ENCODE measurements around the gene HLCS.
"Not testable (repeated sequence)": the region's sequence is repeated elsewhere in the genome, so short reads cannot be mapped to it uniquely, and the experiment has no call there.

Gene HLCS

GRCh38 chr21:36820176-36821031 is 146.1 kb downstream of the HLCS start:
- no peak for DNase-seq

GRCh38 chr21:36817732-36818450 is 148.6 kb downstream of the HLCS start:
- DNase-seq, result no peak

More at GRCh38 chr21:36820176-36821031, 146.1 kb downstream of the HLCS start:
- intact Hi-C loops (cut with DNase I), result no loop called here

DNA sequence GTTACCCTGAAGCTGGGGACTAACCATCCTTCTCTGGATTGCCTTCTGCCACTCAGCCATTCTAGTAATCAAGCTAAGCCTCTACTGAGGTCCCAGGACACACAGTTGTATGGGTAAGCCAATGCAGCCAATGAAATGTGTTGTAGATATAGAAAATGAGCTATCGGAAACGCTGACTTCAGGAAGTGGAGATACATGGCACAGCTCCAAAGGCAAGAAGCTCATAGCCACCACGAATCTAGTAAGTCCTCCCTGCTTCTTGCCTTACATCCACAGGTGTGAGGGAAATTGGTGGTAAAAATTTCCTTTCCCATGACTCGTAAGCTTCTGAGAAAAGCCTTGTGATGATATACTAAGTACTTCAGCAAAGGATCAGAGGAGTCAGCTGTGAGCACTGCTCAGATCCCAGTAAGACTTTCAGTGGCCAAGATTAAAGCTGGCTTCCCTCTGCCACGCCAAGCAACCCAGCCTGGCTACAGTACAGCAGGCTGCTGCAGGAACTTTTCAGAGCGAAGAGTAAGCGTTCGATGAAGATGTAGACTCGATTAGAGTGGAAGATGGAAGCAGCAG is 149.8 kb downstream of the HLCS start:
- intact Hi-C loops (cut with DNase I), result no loop called here
- DNase-seq, result no peak

More at GRCh38 chr21:36817732-36818450, 148.6 kb downstream of the HLCS start:
- intact Hi-C loops (cut with DNase I), result no loop called here

GRCh38 chr21:36816026-36816425 is 150.4 kb downstream of the HLCS start:
- DNase-seq; intact Hi-C loops (cut with DNase I): not testable (repeated sequence)

DNA sequence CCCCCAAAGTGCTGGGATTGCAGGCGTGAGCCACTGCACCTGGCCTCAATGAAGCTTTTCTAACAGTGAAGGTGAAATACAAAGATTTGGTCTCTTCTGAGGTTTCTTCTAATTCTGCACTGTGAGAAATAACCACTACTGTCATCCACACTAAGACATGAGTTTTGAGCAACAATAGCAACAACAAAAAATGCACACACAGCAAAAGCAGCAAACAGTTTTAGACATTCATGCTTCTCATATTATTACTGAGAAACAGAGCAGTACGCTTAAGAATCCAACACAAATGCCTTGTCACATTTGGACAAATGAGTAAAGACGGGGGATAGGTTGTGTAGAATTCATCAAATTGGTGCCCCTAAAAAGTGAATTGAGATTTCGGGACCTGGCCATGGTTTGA is 151.2 kb downstream of the HLCS start:
- DNase-seq, result no peak
- intact Hi-C loops (cut with DNase I), result no loop called here

- intact Hi-C loops (cut with DNase I), result no loop called here
- no peak for DNase-seq
These were observed 153.4 kb downstream of the HLCS start for GRCh38 chr21:36813052-36813451.

GRCh38 chr21:36811762-36812161 is 154.7 kb downstream of the HLCS start:
- no peak for DNase-seq
- intact Hi-C loops (cut with DNase I), result no loop called here

- DNase-seq, result no peak
- intact Hi-C loops (cut with DNase I), result no loop called here
These were observed 156.0 kb downstream of the HLCS start for GRCh38 chr21:36810443-36810842.

DNA sequence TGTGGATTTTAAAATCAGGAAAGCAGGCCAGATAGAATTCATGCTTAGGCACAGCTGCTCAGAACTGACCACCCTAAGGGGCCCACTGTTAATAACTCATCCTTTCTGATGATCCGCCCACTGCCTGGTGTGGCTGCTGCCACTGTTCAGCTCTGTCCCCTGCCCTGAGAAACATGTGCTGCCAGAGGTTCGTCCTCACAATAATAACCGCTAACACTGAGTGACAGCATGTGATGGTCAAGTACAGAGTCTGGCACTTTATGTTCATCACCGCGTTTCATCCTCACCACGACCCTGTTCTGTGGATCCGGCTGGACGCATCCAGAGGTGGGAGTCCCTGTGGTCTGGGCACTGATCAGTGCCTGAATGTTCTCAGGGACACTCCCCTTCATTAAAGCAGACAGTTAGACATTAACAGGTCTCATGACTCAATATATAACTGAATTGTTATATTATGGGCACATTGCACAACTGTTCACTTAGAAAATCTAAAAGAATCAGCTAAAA is 159.0 kb downstream of the HLCS start:
- intact Hi-C loops (cut with DNase I), result no loop called here
- DNase-seq, result no peak

DNA sequence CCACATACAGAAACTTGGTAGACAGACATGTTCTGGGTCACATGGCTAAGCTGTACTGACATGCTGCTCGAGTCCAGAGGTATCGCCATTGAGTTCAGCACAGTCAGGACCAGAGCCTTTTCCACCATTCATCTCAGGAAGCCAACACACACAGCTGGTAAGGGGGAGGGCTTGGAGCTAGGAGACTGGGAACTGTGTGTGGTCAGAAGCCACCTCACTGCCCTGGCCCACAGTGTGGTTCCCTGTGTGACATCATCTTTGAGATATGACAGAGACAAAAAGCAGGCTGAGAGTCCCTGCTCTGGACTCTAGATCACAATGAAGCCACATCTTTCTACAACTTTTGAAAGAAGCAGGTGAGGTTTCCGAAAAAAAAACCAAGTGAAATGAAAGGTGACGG is 160.4 kb downstream of the HLCS start:
- DNase-seq, result no peak
- intact Hi-C loops (cut with DNase I), result no loop called here

DNA sequence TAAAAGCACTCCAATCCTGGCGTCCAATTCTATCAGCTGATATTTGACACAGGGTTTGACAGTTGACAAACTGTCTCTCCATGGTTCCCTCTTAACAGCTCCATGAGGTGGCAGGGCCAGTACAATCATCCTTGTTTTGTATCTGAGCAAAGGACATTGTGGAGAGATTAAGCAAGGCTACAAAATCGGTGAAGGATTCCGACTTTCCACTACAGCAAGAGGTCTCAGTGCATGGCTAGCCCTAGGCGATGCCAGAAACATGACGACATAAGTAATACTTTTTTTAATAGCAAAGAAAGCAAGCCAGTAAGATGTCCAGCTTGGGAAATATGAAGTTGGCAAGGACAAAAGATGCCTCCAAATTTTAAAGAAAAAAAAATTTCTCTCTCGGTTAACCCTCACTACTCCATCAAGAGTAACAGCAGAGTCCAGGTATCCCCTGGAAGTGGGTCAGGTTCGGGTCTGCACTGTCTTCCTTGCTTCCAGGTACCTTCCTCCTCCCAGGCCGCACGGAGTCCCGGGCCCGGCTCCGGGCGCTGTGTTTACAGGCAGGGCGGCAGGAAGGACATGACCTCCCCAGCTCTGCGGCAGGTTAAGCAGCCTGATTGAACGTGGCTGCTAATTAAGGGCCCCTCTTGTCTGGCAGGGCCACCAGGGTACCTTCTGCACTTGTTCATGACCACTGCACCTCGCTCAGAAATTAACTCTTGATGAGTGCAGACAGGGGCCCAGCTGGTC is 161.4 kb downstream of the HLCS start:
- no peak for DNase-seq
- intact Hi-C loops (cut with DNase I), result no loop called here

DNA sequence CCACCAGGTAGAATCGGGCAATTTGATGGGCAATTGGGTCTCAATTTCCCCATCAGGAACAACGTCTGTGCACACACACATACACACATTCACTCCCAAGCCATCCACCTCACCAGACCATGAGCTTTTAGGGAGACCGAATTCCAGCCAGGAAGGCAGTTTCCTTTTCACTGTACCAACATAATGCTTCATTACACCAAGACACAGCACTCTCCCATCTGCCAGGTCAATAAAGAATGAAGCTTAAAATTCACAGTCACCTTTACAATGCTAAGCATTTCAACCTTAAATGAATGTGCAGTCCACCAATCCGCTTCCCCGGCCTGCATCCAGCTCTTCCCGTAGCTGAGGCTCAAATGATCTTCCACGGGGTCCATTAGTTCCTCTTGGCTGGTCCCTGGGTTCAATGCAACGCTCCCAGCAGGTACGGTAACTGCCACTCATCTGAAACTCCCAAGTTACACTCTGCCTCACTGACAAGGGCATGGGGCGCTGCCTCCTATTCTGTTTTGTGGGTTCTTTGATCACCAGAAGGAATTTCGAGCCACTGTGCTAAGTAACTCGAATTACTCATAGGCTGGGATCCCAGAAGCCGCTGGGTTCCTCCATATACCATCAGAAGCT is 162.5 kb downstream of the HLCS start:
- no peak for DNase-seq
- intact Hi-C loops (cut with DNase I), result no loop called here

DNA sequence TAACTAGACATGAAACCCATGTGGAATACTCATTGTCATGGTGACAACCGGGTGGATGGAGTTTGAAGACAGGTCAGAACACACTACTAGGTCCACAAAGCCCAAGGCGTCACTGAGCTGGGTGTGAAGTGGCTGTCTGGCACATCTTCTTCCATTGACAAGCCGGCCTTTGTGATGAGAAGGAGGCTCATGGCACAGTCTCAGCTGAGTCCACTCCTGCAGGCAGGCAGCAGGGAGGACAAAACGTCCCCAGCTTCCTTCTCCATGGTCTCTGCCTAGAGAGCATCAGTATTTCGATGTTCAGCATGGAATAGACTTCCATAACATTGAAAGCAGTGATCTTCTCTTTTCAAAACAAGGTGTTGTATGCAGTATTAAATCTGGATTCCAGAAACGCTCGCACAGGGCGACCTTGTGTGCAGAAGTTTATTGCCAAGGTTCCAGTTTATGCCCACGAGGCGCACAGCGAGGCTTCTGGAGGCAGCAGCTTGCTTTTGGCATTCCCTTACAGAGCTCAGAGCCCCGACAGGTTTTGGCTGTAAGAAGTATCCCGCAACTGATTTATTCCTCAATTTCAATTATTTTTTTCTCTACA is 163.3 kb downstream of the HLCS start:
- intact Hi-C loops (cut with DNase I), result no loop called here
- DNase-seq, result peak in 9 of 10 donors; percentile 39 to 93 (median 66)

GRCh38 chr21:36800734-36801133 is 165.7 kb downstream of the HLCS start:
- DNase-seq, result no peak
- intact Hi-C loops (cut with DNase I), result no loop called here

DNA sequence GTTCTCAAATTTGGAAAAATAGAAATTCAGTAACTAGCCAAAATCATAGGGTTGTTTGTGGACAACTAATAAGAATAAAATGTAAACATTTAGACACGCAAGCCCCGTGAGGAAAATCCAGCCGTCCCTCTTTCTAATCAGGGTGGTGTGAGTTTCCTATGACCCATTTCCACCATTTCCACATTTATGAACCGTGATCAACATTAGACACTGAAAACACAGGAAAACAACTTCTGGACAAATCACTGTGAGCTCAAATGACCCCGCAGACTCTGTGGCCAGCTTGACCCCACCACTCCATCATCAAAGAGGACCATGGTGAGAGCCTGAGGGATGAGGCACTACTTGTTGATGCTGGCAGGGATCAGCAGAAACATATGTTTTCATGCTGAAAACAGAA is 166.6 kb downstream of the HLCS start:
- DNase-seq, result no peak
- intact Hi-C loops (cut with DNase I), result no loop called here

DNA sequence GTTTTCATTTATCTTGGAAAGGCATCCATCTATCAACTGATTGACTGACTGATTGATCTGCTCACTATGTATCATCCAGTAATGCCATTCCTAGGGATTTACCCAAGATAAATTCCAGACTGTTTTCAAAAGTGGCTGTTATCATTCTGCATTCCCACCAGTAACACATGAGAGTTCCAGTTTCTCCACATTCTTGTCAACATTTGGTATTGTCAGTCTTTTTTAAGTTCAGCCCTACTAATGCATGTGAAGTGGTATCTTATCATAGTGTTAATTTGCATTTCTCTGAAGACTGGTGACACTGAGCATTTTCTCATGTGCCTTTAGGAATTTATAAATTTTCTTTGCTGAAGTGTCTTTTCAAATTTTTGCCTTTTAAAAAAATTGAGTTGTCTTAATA is 168.0 kb downstream of the HLCS start:
- intact Hi-C loops (cut with DNase I), result no loop called here
- DNase-seq, result no peak

GRCh38 chr21:36796070-36796469 is 170.4 kb downstream of the HLCS start:
- no peak for DNase-seq
- intact Hi-C loops (cut with DNase I), result no loop called here

DNA sequence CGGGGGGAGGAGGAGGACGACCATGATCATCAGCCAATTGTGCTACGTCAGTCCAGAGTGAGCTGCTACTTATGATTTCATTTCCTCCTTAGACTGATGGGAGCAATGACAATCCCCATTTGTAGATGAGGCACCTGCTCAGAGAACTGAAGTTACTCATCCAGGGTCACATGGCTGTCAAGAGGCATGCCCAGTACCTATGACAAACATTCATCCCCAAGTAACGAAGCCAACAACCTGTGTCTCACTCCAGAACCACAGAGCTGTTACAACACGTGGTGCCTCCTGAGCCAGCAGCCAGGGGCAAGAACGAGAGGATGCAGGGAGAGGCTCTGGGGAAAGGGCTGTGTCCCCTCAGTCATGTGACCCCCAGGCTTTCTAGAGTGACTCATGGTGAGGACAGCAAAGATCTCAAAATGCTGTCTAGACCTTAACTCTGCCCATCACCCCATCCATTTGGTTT is 173.9 kb downstream of the HLCS start:
- no peak for DNase-seq
- intact Hi-C loops (cut with DNase I), result no loop called here

GRCh38 chr21:36791695-36792470 is 174.6 kb downstream of the HLCS start:
- intact Hi-C loops (cut with DNase I), result no loop called here
- peak in 3 of 10 donors; percentile 33 to 86 (median 40) for DNase-seq

All from posterior cingulate gyrus (tissue), 11 donors.